GM21447 (cell line): ENCODE measurements around the gene DYRK1A.
"Not testable (repeated sequence)": the region's sequence is repeated elsewhere in the genome, so short reads cannot be mapped to it uniquely, and the experiment has no call there.

ENCODE experiments used
- ATAC-seq: cut with Tn5 transposase; IDR thresholded peaks from one replicate; pipeline ENCODE4 v1.9.1; 2021; ENCODE audit not compliant: unreplicated experiment

Gene DYRK1A

DNA sequence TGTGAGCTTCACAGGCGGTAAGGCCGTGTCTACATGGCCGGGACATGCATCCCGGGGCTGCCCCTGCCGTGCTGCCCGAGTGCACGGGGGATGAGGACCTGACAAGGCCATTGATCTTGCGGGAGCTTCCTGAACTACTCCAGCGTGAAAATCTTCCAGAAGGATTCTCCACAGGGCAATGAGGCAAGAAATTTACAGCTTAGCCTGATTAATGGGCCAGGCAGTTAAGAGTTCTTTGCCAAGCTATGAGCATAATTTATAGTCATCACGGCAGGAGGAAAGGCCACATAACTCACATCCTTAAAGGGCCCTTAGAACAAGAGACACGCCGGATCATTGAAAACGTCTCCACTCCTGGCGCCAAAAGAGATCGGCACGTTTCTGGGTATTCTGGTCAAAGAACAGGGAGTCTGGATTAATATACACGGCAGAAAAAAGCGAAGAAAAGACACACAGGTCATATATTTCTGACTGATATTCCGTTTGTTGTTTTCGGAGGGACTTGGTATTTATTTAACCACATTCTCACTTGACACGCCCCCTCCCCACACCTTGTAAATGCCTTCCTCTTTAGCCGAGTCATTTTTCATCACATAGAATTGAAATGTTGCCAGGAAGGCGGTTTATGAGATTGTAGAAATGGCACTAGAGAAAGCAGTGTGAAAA, 180.5 kb downstream of the DYRK1A start:
- ATAC-seq = no peak

DNA sequence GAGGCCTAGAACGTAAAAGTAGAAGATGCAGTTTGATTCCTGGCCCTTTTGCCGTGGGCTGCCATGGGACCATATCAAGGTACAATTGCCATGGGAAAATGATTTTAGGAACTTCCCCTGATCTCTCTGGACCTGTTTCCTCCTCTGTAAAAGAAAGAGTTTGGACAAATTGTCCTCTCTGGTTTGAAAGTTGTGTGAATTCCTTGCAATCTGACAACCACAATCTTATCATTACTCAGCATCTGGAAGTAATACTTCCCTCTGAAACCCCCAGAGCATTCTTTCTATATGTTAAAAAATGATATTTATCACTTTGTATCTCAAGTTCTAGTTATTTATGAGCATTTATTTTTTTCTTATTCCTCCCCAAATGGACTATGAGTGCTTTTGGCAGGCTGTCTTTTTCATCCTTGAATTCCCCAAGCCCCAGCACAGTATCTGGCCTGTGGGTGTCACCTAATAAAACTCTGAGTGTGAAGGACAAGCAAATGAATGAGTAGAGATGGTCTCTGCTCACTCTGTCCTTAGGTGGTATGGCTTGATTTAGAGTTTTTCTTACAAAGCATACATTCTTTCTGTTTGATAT, 181.1 kb downstream of the DYRK1A start:
- ATAC-seq = no peak

DNA sequence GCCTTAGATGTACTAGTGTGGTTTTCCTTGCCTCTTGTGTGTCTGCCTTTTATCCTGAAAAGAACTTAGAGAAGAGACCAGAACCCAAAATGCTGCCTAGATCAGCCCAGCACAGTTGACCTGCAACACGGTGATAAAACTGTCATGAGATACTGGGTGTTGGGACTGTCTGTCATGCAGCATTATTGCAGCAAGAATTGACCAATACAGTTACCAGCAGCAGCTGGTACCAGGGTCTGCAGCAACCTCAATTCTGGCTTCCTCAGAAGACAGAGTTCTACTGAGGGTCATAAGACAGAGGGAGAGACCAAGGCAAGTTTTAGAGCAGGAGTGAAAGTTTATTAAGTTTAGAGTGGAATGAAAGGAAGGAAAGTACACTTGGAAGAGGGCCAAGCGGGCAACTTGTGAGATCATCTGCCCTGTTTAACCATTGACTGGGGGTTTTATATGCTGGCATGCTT, 182.0 kb downstream of the DYRK1A start:
- ATAC-seq = no peak

DNA sequence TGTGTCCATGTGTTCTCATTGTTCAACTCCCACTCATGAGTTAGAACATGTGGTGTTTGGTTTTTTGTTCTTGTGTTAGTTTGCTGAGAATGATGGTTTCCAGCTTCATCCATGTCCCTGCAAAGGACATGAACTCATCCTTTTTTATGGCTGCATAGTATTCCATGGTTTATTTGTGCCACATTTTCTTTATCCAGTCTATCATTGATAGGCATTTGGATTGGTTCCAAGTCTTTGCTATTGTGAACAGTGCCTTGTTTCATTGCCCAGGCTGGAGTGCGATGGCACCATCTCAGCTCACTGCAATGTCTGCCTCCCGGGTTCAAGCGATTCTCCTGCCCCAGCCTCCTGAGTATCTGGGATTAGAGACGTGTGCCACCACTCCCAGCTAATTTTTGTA, 183.2 kb downstream of the DYRK1A start:
- ATAC-seq = not testable (repeated sequence)

DNA sequence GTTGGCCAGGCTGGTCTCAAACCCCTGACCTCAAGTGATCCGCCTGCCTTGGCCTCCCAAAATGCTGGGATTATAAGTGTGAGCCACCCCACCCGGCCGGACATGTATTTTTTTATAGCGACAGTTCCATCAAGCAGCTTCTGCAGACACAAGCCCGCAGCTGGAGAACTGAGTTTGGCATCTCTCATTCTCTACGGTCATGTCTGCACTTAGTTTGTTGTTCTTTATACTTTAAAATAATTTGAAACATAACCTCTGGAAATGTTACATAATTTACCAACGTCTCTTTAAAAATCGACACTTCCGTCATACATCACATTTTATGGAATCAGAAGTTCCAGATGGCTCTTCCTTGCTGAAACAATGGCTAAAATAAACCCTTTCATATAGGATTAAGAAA, 183.6 kb downstream of the DYRK1A start:
- ATAC-seq = no peak

DNA sequence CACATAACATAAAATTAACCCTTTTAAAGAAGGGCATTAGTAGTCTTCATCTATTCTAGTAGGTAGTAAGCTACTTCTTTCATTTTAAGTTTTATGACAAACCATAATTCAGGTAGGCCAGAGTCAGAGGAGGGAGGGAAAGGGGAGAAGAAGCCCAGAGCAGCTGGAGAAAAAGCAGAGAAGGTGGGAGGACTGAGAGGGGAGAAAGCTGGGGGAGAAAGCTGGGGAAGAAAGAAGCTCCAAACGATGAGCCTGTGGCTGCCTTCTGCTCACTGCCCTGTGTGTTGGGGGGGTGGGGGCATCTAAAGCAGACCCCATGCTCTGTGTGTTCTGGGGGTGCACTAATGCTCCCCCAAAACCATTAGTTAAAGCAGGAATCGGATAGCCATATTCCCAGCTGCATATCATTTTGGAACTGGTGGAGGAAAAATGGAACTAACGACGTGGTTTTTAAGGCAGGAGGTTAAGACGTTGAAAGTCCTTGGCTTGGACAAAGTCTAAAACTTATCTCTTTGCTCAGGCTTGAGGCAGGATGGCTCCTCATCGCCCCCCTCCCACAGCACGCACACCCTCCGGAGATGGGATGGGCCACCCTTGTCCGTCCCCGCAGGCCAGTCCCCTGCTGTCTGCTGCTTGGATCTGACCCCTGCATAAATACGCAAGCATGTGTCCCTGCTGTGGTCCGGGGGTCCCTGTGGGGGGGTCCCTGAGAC, 184.2 kb downstream of the DYRK1A start:
- no peak for ATAC-seq

DNA sequence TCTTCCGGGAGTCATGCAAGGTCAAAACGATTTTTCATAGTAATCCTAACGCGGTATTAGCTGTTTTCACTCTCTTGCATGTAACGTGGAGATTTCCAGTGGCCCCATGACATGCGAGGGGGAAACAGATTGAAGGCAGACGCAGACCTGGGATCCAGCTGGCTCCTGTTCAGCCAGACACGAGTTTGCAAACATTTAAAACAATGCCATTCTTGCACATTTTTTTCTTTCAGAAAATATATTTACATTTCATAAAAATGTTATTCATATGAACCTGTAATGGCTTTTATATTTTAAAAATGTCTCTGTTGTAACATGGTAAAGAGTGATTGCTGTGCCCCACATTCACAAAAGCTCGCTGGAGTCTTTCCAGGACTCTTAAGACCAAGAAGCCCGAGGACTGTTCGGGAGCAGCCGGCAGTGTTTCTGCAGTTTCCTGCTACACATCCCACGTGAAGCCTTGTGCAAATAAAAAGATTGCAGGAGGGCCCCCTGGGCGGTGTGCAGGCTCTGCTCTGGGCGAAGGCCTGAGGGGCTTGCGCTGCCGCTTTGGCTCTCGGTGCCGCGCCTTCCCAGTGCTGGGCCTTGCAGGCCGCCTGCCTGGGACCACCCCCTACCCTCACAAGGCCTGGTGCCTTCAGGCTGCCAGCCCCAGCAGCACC, 184.9 kb downstream of the DYRK1A start:
- ATAC-seq = no peak

DNA sequence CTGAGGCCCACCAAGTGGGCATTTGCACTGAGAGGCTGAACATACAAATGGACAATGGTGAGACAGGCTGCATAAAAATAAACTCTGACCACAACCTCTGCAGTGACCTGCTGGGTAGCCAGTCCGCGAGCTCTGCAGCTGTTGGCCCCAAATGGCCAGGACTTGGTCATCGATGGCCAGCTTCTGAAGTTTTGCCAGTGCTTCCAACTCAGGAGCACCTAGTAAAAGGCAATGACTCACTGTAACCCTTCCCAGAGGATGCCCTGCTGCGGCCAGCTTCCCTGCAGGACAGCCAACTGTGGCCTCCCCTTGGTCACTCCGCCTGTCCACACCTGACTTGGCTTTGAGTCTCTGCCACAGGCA, 185.4 kb downstream of the DYRK1A start:
- no peak for ATAC-seq

DNA sequence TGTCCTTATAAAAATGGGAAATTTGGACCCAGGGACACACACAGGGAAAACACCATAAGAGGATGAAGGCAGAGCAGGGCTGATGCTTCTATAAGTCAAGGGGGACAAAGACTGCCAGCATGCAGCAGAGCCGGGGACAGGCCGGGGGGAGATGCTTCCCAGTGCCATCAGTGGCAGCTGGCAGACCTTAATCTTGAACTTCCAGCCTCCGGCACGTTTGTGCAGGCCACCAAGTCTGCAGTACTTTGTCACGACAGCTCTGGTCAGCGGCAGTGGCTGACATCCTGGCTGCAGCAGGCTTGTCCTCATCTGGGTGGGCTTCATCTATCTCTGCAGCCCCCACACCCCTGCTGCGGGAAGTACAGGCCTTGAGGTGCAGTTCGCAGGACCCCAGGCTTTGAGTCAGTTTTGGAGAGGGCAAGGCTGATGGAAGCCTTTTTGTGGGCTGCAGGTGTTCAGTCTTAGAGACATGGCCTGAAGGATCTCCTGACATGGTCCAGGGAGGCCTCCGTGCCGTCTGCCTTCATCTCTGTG, 186.0 kb downstream of the DYRK1A start:
- no peak for ATAC-seq

DNA sequence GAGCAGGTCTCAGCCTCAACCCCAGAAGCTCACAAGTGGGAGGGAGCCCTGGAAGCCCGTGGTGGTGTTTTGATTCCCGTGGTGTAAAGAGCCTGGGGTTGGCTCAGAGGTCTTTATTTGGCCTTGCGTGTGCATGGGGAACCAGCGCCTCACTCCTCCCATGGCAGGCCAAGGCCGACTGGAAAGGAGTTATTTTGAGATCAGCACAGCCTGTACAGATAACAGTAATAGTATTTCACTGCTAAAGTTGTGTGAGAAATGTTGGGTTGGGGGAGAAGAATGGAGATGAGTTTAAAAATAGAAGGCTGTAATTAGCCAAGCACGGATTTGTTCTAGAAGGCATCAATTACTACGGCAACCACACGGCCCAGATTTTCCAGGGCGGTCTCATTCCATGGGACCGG, 186.5 kb downstream of the DYRK1A start:
- ATAC-seq = no peak

DNA sequence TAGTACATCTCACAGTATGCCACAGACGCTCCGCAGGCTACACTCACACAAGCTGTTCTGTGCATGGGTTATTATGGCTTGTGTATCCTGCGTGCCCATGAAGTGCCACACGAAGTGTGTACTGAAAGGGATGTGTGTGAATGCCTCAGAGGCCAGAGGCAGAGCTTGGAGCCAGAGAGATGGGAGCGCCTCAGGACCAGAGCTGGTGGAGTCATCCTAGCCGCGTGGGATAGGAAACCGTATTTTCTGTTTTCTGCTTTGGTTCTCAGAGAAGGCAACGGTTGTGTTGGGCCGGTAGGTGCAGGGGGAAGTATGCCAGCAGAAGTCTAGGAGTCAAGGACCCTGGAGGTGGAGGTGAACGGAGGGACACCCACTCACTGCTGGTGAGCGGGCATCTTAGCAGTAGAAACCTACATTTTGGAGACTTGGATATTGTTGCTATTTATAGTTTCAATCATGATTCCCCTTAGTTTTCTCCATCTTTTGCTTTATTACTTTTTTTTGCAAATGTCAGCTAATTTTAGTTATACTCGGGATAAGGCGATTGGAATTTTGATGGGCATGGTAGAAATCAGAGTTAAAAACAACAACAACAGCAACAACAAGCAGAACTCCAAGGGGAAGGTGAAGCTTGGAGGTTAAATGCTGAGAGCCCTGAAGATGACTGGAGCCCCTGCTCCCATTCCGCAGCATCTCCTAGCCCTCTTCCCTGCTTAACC, 188.2 kb downstream of the DYRK1A start:
- no peak for ATAC-seq

DNA sequence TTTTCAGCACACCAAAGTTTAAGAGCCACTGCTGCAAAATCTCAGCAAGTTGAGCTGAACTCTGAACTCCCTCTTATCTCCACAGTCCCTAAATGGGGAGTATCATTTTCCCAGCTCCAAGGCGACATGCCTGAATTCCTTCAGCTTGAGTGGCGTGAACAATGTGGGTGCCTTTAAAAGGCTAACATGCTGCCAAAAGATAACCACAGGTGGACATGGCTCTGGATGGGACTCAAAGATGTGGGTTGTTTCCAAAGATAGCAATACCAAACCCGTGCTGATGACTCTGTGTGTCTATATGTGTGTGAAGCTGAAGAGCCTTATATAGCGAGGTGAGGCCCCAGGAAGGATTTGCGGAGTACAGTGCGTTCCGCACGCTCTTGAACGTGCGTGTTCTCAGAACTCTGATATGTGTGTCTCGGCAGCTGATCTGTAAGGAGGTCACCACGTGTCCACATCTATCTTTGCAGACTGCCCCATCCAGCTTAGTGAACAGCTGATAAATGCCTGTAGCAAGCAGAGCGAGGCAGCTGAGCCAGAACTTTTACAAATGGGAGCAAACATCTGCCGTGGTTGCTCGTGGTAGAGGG, 189.2 kb downstream of the DYRK1A start:
- no peak for ATAC-seq

DNA sequence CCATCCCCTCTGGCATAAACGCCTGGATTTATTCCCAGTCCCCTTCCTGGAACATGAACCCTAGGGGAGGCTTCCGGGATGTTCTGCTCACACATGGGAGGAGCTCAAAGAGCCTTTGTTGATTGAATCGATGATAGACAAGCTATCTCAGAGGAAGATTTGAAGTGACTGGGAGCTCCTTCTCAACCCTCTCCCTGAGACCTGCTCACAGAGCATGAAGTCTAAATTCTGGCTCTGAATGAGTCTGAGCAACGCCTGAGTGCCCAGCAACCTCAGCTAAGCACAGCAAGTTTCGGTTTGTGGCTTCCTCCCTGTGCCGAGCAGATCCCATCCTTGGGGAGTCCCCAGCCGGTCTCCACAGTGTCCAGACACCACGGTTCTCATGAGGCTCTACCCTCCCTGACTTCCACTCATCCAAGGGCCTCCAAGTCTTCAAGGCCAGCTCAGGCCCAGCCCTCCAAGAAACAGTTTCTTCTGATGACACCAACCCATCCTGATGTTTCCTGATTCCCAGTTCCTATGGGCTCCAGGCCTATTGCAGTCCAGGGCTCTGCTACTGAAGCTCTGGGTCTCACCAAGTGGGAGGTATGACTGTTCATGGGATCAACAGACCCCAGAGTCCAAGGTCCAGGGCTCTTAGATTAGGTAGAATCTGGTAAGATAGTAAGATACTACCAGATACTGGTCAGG, 190.8 kb downstream of the DYRK1A start:
- ATAC-seq = peak; percentile 97

DNA sequence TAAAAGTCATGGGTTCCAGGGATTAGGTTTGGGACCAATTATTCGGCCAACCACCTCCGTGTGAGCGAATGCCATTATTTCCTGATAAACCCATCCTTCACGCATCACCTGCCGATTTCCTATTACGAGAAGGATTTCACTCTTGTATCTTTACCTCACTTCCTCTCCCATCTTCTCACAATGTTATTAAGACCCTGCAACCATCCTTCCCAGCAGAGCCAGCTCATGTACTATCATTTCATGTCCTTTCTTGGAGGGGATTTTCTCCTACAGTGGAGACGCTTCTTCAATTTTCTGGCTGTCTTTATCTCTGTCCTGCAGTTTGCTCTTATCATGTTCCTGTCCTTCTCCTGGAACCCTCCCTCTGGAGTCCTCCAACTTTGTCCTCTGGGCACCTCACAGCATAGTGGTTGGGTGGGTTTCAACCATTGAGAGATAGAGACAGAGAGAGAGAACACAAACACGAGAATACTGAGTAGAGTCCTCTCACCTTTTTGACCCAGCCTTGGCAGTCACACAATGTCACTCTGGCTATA, 192.2 kb downstream of the DYRK1A start:
- no peak for ATAC-seq

DNA sequence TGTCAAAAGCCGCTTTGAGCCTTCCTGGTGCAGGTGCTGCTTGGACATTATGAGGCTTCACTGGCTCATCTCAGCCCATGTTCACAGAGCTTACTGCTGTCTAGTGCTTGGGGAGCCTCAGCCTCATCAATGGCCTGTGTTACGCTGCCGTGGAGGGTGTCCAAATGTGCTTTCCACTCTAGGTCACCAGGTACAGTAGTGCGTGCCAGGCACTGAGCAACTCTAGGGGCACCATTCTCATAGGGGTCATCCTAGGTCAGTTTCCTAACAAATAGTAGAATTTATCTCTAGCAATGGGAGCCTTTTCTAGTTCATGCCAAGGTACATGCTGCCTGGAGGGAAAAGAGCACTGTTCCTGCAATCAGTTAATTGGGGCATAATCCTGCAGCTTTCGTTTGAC, 193.8 kb downstream of the DYRK1A start:
- ATAC-seq = no peak

DNA sequence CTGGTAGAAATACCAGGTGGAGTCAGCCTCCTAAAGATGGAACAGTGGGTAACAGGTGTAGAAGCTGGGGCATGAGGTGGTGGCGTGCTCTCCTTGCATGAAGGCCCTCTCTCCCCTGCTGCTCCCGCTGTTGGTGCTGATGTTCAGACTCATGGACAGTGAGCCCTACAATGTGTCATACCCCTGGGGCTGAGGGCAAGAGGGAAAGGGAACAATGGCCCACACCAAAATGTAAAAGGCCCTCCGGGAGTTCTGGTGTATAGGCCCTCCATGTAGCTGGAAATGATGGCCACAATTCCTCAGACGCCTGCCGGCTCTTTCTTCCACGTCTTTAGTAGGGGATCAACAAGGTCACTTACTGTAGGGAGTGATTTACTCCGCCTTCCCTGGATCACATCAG, 194.9 kb downstream of the DYRK1A start:
- no peak for ATAC-seq

DNA sequence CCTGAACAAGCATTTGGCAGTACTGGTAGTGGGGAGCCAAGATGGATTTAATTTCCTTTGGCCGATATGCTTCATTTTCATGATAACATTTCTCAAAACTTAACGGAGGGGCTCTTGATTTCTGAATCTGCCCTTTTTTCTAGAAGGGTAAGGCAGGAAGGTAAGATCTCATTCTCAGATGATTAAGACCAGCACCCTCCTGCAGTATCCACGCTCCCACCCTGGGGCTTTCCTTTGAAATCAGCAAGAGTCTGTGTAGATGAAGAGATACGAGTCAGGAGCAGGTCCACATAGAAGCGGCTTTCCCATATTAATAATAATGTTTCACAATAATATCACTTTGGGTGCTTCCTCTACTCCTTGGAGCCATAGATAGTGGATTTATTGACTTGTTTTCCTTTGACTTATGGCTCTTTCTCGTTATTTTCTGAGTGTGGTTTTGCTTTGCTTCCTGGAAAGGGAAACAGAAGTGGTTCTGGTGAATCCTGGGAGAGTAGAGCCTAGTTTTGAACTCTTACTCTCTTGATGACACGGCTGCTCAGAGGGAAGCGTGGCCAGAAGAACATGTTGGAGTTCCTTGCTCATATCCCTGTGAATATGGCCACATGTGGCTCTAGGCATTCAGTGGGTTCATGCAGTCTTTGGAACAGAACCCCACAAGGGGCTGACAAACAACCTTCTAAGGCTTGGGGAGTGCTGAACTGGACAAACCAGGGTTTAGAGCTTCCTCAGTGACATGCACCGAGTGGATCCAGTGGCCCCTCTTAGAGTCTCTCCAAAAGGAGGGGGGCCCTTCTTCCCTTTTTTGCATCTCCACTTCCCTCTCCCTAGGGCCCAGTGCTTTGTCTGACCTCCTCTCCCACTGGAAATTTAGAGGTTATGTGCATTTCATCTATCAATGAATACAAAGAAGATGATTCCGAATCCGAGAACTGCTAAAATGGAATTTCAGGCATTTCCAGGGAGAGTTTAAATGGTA, 195.7 kb downstream of the DYRK1A start:
- no peak for ATAC-seq

DNA sequence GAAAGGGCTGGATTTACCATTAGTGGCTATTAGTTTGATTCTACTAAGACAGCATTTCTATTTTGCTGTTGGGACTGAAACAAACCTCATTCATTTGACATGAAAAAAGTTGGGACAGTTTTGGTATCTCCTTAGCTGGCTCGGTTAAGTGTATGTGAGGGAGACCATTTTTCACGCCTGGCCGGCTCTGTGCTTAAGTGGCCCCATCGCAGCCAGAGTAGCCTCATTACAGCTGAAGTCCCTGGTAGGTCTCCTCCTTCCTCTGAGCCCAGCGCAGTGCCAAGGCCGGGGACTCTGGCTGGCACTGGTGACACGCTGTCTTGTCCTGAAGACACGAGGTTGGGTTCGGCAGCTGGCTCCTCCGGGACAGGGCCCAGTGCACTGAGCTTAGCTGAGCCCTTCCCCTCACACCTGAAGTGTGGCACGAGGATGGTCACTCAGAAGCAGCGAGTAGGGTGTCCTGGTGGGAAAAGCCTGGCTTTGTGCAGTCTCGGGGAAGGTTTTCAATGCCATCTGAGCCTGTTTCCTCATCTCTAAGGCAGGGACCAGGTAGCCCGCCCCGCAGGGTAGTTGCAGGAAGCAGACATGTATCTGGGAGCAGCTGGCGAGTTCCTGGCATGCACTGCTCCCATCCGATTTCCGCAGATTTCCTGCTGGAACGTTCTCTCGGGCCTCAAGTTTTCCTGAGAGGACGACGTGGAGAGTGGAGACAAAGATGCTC, 196.5 kb downstream of the DYRK1A start:
- ATAC-seq = peak; percentile 12
